Epithelial cell of proximal tubule (primary cell): Measurements from ENCODE around the gene FZD8. TPM values are rescaled to one million over a fixed set of nuclear protein-coding genes. Genes with fewer than 3 reads are reported as not detected.

Source experiments
- DNase-seq: peaks from one replicate; pipeline ENCODE4 v3.0.0-alpha.2; 2011; ENCODE audit warnings: low read depth
- H3K4me3 ChIP-seq: 2 replicates; pipeline ENCODE4 v1.5.1; 2011; ENCODE audit warnings: low read depth, mild to moderate bottlenecking, low read length
- total RNA-seq: library from RNA; depleted of rRNA; stranded (reverse); fragments of >200 nt; gene quantifications from 2 replicates; pipeline ENCODE4 v1.2.3, GENCODE V29; 2015
- TF ChIP-seq, protein P1 (sequence below): conservative IDR thresholded peaks from 2 replicates; pipeline ENCODE4 v1.5.1; 2012; ENCODE audit warnings: low read depth, mild to moderate bottlenecking, low read length

The FZD8 gene
- total RNA-seq, 1 donor from 2014 or later = 13.4 TPM

GRCh38 chr10:35674843-35675242, 32.7 kb upstream of the FZD8 start:
- TF ChIP-seq, protein P1, sequence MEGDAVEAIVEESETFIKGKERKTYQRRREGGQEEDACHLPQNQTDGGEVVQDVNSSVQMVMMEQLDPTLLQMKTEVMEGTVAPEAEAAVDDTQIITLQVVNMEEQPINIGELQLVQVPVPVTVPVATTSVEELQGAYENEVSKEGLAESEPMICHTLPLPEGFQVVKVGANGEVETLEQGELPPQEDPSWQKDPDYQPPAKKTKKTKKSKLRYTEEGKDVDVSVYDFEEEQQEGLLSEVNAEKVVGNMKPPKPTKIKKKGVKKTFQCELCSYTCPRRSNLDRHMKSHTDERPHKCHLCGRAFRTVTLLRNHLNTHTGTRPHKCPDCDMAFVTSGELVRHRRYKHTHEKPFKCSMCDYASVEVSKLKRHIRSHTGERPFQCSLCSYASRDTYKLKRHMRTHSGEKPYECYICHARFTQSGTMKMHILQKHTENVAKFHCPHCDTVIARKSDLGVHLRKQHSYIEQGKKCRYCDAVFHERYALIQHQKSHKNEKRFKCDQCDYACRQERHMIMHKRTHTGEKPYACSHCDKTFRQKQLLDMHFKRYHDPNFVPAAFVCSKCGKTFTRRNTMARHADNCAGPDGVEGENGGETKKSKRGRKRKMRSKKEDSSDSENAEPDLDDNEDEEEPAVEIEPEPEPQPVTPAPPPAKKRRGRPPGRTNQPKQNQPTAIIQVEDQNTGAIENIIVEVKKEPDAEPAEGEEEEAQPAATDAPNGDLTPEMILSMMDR = no peak
- no peak overlapping the region for H3K4me3 ChIP-seq
- no peak for DNase-seq

DNA sequence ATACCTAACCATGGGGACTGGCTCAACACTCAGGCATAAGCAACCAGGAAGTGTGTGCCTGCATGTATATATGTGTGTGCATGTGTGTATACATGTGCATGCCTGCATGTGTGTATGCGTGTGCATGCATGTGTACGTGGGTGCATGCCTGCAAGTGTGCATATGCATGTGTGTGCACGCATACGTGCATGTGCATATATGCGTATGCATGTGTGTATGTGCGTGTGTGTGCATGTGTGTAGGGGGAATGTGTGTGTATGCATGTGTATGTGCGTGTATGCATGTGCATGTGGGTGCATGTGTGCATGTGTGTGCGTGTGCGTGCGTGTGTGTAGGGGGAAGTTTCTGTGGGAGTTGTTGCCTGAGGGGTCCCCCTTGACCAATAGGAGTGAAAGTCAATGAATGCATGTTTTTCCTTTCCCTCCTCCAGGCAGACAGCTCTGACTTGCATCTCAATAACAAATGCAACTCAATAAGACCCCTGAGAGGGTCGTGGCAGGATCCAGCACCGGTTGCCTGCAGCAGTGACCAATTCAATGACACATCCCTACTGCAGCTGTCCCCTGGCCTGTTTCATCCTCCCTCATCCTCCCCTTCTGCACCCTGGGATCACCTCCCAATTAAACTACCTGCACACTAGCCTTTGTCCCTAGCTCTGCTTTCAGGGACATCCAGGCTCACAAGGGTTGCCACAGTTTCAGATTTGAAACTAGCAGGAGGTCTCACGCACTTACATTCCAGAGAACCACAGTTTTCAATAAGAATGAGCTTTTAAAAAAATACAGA, 27.0 kb upstream of the FZD8 start:
- TF ChIP-seq, protein P1 = no peak
- H3K4me3 ChIP-seq = no peak overlapping the region
- no peak for DNase-seq

DNA sequence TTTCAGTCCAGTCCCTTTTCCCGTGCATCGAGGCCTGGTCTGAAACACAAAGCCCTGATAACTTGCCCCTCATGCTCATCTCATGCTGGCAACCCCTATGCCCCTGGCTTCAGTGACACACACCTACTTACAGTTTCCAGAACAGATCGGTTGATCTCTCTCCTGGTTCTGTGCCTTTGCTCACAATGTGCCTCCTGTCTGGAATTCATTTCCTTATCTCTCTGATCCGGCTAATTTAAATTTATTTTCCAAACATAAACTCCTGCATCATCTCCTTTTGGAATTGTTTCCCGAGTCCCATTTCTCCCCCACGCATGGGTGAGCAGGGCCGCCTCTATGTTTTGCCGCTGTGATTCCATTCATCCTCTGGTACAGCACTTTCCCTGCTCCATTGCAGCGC, 25.9 kb upstream of the FZD8 start:
- TF ChIP-seq, protein P1 = no peak
- H3K4me3 ChIP-seq = no peak overlapping the region
- DNase-seq = no peak

GRCh38 chr10:35667270-35667889, 25.3 kb upstream of the FZD8 start:
- H3K4me3 ChIP-seq = no peak overlapping the region
- DNase-seq = no peak
- TF ChIP-seq, protein P1 = no peak

DNA sequence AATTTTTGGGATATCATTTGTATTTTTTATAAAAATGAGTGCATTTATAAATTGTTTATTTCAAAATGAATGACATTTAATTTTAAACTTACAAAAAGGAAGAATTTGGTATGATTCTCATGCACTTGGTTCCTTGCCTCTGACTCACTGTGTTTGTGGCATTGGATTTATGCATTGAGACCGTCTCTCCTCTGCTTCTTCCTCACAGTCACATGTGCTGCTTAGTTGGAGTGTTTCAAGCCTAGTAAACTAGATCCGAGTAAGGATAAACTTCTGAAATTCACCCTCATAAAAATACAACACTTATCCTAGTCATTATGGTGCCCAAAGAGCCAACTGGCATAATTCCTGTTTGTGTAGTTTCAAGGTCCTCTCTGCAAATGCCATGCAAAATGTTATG, 19.1 kb upstream of the FZD8 start:
- H3K4me3 ChIP-seq = no peak overlapping the region
- no peak for DNase-seq
- TF ChIP-seq, protein P1 = no peak

- no peak overlapping the region for H3K4me3 ChIP-seq
- DNase-seq = no peak
- TF ChIP-seq, protein P1 = no peak
These were observed 17.4 kb upstream of the FZD8 start for GRCh38 chr10:35659456-35659855.

DNA sequence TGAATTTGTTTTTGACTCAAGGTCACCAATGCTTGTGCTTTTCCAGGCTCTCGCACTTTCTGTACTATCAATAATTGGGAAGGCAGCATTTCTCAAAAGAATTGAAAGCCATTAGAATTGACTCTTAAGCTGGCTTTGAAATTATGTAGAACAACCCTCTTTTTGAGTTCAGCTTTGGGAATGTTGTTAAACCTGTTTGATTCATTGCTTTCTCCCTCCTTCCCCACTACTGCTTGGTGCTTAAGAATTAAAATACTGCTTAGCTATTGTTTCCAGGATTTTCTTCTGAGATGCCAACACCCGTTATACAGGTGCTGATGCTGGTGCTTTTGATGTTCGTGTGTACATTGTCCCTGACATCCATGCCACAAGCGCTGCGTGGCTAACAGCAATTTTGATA, 15.5 kb upstream of the FZD8 start:
- TF ChIP-seq, protein P1 = no peak
- no peak for DNase-seq
- H3K4me3 ChIP-seq = no peak overlapping the region
